GM20431 (cell line): ENCODE data around the gene CAMK1D.

Source experiments
- in situ Hi-C: fragments of 300-500 bp; cut with MseI, MboI; formaldehyde crosslinking; loops from one replicate; pipeline ENCODE4 v1.15.0; 2020; ENCODE audit warnings: low sequenced_read_pairs; ENCODE audit not compliant: unreplicated experiment

CAMK1D gene

GRCh38 chr10:12603766-12604470 is 254.6 kb downstream of the CAMK1D start:
- in situ Hi-C loops, result no loop called here

- in situ Hi-C loops, result no loop called here
Measured at GRCh38 chr10:12605580-12606405, 256.4 kb downstream of the CAMK1D start.

DNA sequence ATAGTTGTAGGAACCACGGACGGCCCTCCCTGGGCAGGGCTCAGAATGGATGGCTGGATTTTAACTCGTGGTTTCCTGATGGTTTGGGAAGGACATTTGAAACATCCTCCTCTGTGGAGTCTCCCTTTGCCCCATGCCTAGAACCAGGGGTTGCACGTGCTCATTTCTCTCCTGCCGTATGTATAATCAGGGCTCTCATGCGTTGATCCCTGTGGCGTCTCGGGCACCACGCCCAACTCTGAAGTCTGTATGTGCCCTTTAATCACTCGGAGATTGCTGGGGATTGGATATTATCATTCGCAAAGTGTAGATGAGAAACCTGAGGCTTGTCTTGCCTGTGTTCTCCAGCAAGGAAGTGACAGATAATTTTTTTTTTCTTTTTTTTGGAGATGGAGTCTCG is 257.1 kb downstream of the CAMK1D start:
- in situ Hi-C loops, result no loop called here

GRCh38 chr10:12608761-12609160 is 259.4 kb downstream of the CAMK1D start:
- in situ Hi-C loops, result no loop called here

DNA sequence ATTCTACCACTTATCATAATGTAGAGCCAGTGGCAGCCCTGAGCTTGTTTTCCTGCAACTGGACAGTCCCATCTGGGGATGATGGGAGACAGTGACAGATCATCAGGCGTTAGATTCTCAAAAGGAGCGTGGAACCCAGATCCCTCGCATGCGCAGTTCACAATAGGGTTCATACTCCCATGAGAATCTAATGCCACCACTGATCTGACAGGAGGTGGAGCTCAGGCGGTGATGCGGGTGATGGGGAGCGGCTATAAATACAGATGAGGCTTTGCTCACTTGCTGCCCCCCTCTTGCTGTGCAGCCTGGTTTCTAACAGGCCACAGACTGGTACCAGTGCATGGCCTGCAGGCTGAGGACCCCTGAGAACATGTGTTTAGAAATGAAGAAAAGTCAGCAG is 260.1 kb downstream of the CAMK1D start:
- in situ Hi-C loops, result no loop called here

DNA sequence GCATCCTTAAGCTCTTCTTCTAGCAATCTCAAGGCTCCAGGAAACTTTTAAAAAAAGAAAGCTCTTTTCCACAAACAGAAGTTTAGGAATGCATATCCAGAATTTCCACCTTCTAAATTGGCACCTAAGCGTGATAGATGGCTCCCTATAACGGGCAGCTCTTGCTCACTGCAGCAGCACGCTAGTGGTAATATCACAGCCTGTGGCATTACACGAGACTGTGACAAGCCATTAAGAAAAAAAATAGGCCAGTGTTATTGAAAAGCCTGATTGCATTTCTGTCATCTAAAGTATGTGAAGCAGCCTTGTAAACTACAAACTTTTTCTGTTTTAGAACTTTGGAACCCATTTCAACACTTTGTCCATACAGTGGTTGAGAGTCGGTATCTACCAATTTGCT is 263.8 kb downstream of the CAMK1D start:
- in situ Hi-C loops, result no loop called here

DNA sequence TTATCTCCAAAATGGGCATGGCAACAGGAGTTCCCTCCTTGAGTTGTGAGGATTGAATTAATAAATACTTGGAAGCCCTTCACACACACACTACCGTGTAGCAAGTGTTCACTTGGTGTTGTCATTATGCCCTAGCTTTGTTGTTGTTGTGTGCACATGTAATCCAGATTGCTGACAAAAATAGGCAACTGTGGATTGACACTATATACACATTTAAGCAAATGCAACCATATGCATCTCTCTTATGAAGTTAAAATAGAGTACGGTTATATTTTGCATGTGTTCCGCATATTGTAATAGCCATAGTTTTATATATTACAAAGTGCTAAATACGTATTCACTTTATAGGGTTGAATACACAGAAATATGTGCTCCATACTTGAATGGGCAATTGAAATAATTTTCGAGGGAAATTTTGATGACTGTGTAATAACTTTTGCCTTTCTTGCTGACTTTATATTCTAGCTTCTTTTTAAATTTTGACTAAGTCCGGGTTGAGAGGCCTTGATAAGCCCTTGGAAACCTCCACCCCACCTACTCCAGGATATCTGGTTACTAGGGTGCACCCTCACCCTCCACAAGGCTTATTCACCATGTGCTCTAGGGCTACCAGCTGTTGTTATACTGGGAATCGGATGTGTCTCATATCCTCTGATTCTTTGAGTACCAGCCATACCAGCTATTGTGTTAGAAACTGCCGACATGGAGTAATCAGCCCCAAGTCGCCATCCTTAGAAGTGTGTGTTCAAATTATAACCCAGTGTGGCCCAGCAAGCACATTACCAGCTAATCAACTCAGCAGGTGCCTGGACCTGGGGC is 265.0 kb downstream of the CAMK1D start:
- in situ Hi-C loops, result no loop called here

DNA sequence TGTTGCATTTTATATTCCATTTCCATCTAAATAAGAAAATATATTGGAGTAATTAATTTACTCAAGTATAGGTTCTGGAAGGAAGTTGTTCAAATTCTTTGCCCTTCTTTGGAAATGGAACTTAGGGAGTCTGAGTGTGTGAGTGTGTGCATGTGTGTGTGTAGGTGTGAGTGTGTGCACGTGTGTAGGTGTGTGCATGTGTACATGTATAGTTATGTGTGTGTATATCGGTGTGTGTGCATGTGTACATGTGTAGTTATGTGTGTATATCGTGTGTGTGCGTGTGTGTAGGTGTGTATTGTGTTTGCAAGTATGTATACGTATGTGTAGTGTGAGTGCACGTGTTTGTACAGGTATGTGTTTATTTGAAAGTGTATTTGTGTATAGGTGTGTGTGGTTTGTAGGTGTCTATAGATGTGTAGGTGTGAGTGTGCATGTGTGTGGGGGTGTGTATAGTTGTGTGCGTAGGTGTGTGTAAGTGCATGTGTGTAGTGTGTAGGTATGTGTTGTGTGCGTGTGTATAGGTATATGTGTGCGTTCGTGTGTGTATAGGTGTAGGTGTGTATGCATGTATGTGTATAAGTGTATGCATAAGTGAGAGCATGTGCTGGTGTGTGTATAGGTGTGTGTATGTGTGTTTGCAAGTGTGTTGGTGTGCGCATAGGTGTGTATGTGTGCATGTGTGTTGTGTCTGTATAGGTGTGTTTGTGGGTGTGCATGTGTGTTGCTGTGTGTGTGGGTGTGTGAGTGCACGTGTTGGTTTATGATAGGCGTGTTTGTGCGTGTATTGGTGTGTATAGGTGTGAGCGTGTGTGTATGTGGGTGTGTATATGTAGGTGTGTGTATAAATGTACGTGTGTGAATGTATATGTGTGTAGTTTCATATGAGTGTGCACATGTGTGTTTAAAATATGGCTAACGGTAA is 266.2 kb downstream of the CAMK1D start:
- in situ Hi-C loops, result no loop called here

GRCh38 chr10:12617191-12618175 is 268.1 kb downstream of the CAMK1D start:
- in situ Hi-C loops, result no loop called here

GRCh38 chr10:12622016-12622415 is 272.7 kb downstream of the CAMK1D start:
- in situ Hi-C loops, result no loop called here

DNA sequence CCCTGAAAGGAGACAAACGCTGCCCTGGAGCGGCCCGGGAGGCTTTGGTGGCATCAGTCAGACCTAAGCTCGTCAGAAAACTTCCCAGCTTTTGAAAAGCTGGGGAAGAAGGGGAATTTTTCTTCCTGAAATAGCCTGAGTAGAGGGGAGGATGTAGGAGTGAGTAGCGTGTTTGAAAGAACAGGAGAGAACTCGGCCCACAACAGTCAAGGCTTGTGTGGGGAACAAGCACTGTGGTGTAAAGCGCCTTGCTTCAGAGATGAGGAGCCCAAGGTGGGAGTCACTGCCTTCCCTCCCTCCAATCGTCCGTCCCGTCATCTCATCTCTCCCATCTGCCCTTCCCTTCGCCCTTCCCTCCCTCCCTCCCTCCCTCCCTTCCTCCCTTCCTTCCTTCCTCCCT is 273.3 kb downstream of the CAMK1D start:
- in situ Hi-C loops, result no loop called here

GRCh38 chr10:12625393-12626023 is 276.2 kb downstream of the CAMK1D start:
- in situ Hi-C loops, result no loop called here

- in situ Hi-C loops, result no loop called here
Measured at GRCh38 chr10:12628153-12628552, 278.8 kb downstream of the CAMK1D start.

- in situ Hi-C loops, result no loop called here
Measured at GRCh38 chr10:12628964-12629766, 279.8 kb downstream of the CAMK1D start.

DNA sequence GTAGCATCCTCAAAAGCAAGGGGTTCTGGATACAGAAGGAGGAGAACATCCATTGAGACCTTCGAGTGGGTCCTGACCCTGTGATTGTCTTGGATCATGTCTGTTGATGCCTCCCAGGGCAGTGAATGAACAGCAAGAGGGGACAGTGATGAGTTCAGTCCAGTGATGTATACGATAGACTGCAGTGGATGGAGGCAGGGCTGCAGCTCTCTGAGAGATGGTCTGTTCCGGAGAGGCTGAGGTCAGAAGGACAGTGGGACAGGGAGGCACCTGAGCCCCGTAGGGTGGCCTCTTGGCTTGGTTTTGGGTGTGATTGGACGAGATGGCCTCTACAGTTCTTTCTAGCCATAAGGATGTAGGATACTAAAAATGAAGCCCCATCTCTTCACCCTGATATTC is 280.4 kb downstream of the CAMK1D start:
- in situ Hi-C loops, result no loop called here

GRCh38 chr10:12631216-12631615 is 281.9 kb downstream of the CAMK1D start:
- in situ Hi-C loops, result no loop called here

GRCh38 chr10:12631787-12632562 is 282.6 kb downstream of the CAMK1D start:
- in situ Hi-C loops, result no loop called here
